DMS114 treated with DMSO at 0.1 percent for 48 hours (cell line): Measurements from ENCODE around the gene MLN.

Experiments
- DNase-seq: peaks from one replicate; lab custom pipeline; 2025; ENCODE audit not compliant: unreplicated experiment; lab: John Stamatoyannopoulos, UW

MLN gene

DNA sequence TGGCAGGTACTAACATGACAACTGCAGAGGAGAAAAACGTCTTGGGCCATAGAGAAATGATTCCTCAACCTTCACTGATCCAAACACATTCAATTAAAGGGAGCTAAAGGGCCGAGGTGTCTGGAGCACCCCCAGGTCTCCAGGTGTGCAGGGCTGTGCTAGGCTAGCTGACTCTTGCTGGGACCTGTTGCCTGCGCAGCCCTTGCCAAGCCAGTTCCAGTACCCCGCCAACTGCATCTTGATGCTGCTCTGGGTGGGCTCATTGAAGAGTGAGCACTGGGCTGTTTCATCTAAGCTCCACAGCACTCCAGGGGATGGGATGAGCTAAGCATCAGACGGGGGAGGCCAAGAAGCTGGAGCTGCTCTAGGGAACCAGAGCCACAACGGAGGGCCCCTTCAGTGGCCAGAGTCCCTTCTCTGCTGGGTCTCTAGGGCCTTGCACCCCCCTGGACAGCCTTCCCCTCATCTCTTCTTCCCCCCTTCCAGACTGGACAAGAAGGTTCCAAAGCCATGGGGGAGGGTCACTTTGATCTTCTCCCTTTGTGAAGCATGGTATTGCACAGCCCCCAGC, 30.8 kb downstream of the MLN start:
- no peak for DNase-seq

- no peak for DNase-seq
Observed at GRCh38 chr6:33772082-33772830, 31.5 kb downstream of the MLN start.

- no peak for DNase-seq
Observed at GRCh38 chr6:33771146-33772081, 32.4 kb downstream of the MLN start.

GRCh38 chr6:33770833-33771145, 33.0 kb downstream of the MLN start:
- DNase-seq, result no peak

DNA sequence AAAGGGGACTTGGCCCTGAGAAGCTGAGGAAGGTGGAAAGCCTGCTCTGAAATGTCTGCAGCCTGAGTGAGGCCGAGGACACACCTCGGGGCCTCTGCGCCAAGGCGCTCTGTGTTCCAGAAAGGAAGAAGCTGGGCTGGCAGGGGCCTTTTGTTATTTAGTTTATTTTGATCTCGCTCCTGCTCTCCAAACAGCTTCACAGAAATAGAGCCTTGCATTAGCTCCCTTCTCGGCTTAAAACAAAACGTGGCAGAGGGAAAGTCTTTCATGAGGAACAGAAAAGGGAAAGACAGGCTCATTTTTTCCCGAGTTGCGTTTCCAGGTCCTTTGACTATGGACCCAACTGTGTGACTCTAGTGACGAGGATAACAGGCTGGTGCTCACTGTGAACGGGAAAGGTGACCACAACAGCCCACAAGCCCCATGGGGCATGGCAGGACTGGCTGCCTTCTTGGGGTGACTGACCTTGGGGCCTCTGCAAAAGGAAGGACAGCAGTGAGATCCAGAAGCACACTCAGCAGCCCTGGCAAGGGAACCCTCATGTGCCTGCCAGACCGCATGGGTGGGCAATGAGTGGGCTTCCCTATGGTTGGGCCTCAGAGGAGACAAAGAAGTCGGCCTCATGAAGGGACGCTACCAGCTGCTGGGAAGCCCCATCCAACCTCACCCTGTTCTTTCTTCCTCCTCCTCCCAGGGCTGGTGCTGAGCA, 33.5 kb downstream of the MLN start:
- no peak for DNase-seq

GRCh38 chr6:33769248-33769821, 34.5 kb downstream of the MLN start:
- no peak for DNase-seq

GRCh38 chr6:33768644-33769120, 35.1 kb downstream of the MLN start:
- DNase-seq, result peak; percentile 59

DNA sequence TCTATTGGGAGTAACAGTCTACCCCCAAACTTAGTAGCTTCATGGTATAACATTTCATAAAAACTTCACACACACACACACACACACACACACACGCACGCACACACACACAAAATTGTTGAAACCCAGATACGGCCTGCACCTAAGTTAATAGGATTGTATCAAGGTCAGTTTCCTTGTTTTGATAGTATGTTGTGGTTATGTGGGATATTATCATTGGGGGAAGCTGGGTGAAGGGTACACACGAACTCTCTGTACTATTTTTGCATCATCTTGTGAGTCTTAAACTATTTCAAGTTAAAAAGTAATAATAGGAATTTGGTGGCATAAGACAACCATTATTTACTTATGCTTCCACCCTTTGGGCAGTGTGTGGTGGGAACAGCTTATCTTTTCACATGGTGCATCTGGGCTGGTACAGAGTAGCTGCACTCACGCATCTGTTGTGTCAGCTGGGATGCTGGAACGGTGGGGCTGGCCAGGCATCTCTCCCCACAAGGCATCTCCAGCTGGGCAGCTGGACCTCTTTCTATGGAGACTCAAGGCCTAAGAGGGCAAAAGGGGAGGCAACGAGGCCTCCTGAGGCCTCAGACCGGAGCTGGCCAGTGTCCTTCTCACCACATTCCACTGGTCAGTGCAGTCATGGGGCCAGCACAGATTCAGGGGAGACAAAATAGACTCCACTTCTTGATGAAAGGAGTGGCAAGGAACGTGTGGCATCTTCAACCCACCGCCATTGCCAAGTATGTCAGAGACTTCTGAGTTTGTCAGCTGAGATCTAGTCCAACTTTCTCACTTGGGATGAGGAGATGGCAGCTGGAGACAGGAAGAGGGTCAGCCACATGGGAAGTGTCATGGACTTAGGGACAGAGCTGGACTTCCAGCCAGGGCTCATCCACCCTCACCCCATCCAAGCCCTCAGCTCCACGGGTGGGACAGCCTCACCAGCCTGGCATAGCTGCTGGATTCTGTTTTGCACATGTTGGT, 36.6 kb downstream of the MLN start:
- DNase-seq, result no peak

- DNase-seq, result no peak
Observed at GRCh38 chr6:33765368-33765767, 38.4 kb downstream of the MLN start.

GRCh38 chr6:33764036-33764435, 39.8 kb downstream of the MLN start:
- no peak for DNase-seq

GRCh38 chr6:33763483-33763882, 40.3 kb downstream of the MLN start:
- no peak for DNase-seq

DNA sequence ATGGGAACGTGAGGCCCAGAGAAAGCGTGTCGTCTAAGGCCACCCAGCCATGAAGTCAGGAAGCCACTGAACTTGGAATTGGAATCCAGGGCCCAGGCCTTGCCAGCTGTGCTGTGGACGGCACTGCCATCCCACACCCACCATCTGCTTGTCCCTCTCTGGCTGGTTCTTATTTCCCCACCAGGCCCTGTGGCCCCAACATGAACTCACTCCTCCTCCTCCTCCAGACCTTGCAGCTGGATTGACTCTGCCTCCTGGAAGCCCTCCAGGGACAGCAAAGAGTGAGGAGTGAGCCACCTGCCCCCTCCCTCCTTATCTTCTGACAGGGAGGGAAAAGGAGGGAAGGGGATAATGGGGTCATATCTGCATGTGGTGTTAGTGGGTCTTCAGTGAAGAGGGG, 41.1 kb downstream of the MLN start:
- no peak for DNase-seq

DNA sequence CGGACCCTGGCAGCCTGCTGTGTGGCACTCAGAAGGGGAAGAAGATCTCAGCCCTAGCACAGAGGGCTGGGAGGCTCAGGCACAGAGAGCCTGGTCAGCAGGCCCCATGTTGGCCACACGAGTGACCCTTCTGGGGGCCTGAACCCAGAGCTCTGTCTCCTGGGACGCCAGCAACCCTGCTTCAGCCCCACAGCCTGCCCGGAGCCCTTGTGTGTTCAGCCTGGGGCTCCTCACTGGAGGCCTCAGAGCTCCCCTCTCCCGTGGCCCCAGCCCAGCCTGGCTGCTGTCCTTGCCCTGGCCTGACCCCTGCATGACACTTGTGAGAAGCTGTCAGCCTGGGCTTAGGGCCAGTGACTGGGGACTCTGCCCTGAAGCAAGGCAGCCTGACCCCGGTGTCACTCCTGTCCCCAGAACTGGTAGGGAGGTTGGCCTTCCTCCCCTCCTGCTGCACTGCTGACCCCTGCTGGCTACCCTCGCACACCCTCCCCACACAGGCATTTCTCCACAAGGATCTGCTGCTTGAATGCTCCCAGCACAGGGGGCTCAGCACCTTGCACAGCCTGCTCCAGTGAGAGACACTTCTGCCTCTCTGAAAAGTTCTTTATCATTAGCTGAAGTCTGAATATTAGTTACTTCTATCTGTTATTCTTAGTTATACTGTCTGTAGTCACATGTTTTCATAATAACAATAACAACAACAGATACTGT, 41.7 kb downstream of the MLN start:
- peak; percentile 49 for DNase-seq

DNA sequence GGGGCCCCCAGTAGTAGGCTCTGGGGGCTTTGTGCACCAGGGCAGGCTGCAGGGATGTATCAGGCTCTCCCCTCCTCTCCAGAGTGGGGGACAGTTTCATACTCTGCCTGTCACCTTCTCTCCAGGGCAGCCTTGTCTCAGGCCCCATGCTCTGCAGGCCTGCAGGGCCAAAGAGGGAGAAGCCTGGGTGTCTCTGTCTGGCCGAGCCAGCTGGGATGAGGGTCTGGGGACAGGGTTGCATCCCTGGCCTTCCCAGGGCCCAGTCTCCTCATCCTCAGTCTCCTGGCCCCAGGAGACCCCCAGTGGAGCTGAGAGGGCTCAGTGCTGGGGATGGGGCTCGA, 42.3 kb downstream of the MLN start:
- no peak for DNase-seq

DNA sequence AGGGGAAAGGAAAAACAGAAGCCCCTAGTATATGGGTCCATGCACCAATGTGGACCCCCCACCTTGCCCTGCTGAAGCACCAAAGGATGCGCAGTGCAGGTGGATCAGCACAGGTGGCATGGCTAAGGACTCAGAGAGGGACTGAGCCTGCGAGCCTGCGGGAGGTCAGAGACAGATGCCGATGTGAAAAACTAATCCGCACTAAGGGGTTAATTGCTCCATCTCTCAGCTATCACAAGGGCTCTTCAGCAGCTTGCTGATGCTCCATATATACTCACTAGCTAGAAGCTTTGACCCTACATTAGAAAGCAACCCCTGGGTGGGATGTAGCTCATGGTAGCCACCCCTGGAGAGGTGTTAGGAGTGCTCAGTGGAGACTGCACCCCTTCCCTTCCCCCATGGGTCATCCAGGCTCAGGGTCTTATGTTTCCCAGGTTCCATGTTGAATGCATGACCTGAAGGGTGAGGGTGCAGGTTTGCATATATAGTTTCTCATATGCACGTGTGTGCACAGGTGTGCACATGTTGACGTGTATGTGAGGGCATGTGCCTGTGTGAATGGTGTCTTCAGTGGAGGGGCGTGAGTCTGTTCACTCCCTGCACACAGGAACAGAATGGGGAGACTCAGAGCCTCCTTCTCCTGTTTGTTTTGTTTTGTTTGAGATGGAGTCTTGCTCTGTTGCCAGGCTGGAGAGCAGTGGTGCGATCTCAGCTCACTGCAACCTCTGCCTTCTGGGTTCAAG, 43.7 kb downstream of the MLN start:
- DNase-seq, result no peak

DNA sequence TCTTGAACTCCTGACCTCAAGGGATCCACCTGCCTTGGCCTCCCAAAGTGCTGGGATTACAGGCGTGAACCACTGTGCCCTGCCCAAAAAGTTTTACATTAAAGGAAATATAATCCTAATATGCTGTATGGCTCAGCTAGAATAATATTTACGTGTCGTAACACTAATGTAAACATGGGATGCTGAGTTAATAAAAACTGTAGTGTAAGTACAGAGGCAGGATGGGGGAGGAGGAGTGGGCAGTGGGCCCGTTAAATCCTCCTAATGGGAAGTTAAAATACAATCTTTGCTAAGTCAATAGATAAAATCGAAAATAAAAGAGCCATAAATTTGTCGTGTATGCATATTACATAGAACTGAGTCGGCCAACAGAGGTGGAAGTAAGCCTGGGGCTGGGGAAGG, 45.0 kb downstream of the MLN start:
- DNase-seq, result no peak

DNA sequence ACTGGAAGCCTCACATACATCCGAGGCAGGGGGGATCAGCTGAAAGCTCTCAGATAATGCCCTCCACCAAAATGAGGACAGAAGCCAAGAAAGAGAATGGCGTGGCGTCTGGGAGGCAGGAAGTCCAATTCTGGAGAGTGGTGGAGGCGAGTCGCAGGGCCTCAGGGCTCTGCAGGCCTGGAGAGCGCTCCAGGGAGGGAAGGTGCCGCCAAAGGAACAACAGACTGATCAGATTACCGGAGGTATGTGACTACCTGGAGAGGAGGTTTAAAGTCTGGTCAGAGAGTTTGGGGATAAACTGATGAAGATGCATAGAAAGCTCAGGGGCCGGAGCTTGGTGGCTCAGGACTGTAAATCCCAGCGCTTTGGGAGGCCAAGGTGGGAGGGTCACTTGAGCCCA, 45.9 kb downstream of the MLN start:
- no peak for DNase-seq

DNA sequence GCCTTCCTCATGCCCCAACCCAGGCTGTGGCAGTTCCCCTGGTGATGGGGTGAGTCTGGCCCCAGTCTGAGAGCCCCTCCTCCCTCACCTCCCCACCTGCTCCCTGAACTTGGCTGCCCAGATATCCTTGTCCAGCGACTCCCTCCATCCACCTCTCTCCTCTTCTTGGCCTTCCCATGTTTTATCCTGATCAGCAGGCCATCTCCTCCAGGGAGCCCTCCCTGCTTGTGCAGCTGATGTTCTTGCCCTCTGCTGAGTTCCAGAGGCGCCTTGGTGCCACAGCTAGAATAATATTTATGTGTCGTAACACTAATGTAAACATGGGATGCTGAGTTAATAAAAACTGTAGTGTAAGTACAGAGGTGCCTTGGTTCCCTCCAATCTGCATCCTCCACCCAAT, 46.7 kb downstream of the MLN start:
- no peak for DNase-seq
